HG03103 (cell line): ENCODE results near the gene SCAMP2.

Experiments used
- ATAC-seq: cut with Tn5 transposase; IDR thresholded peaks from one replicate; pipeline ENCODE4 v1.9.1; 2021; ENCODE audit warnings: low read depth; ENCODE audit not compliant: unreplicated experiment

SCAMP2 gene

DNA sequence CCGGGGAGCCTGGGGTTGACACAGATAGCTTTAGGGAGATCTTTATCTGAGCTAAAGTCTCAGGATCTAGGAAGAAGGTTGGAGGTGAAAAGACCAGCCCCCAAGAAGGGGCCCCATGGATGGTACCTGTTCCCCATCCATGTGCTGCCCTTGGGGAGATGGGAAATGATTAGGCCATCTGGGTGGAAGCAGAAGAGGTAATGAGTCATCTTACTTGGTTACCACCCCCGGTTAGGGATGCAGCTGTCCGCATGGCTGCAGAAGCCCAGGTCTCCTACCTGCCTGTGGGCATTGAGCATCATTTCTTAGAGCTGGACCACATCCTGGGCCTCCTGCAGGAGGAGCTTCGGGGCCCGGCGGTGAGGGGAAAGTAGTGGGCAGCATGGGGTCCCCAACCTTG, 49.8 kb downstream of the SCAMP2 start:
- no peak for ATAC-seq

DNA sequence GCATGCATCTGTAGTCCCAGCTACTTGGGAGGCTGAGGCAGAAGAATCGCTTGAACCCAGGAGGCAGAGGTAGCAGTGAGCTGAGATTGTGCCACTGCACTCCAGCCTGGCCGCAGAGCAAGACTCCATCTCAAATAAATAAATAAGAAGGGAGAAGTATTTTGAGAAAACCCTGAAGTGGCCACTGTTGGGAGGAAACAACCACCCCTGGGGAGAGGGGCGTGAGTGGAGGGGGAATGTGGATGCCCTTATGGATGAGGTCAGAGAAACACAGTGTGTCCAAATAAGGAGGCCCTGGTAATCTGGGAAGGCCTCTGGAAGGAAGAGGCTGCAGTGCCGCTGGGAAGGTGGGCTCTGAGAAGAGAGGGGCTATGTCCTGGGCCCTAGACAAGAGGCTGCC, 50.9 kb downstream of the SCAMP2 start:
- no peak for ATAC-seq

DNA sequence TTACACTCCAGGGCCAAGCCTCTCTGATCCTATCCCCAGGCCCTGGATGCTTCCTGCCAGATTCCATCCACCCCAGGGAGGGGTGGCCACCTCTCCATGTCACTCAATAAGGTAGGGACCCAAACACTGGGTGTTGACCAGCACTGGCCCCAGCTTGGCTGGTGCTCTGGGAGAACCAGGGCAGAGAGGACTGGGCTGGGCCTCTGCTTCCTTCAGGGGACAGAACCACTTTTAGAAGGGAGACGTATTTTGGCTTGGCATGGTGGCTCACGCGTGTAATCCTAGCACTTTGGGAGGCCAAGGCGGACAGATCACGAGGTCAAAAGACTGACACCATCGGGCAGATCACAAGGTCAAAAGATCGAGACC, 51.4 kb downstream of the SCAMP2 start:
- no peak for ATAC-seq

- ATAC-seq, result peak; percentile 63
These were observed 51.9 kb downstream of the SCAMP2 start for GRCh38 chr15:74821091-74821789.

GRCh38 chr15:74820056-74820455, 53.1 kb downstream of the SCAMP2 start:
- no peak for ATAC-seq

DNA sequence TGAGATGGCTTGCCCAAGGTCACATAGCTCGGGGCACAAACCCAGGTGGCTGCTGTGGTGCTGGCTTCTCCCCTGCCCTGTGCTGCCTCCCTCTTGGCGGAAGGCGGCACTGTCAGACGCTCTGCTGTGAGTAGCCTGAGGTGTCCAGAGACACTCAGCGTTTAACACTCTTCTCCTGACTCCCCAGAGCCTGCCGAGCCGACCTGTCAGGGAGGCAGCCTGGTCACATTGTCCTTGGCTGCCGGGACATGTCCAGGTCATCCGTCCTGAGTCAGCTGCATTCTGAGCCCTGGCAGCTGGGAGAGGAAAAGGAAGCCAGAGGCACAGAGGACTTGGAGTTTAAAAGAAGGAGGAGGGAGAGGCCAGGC, 55.8 kb downstream of the SCAMP2 start:
- ATAC-seq, result no peak

GRCh38 chr15:74816624-74817369, 56.4 kb downstream of the SCAMP2 start:
- ATAC-seq, result no peak

- ATAC-seq, result no peak
These were observed 57.2 kb downstream of the SCAMP2 start for GRCh38 chr15:74815961-74816360.

- no peak for ATAC-seq
These were observed 57.8 kb downstream of the SCAMP2 start for GRCh38 chr15:74815121-74815934.

DNA sequence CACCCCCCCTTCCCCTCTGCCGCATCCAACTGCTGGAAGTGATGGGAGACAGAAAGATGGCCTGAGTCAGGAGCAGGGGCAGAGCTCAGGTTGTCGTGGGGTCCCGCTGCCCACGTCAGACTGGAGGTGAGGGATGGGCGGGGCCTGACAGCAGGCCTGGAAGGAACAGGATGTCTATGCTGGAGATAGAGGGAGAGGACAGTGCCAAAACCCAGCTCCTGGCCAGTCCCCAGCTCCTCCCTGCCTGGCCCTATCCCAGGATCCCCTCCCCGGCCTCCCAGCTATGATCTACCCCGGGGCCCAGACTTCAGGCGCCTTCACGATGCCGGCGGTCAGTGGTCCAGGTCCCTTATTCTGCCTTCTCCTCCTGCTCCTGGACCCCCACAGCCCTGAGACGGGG, 60.6 kb downstream of the SCAMP2 start, which contains the start of gene LMAN1L:
Gene LMAN1L, plus strand, starts transcription at position 303 of the 400 bp plus-strand sequence. Its CDS starts 20 bp downstream, at position 323.
- no peak for ATAC-seq

GRCh38 chr15:74809956-74810355, 63.2 kb downstream of the SCAMP2 start:
- no peak for ATAC-seq

- ATAC-seq, result no peak
These were observed 63.9 kb downstream of the SCAMP2 start for GRCh38 chr15:74809242-74809641.

DNA sequence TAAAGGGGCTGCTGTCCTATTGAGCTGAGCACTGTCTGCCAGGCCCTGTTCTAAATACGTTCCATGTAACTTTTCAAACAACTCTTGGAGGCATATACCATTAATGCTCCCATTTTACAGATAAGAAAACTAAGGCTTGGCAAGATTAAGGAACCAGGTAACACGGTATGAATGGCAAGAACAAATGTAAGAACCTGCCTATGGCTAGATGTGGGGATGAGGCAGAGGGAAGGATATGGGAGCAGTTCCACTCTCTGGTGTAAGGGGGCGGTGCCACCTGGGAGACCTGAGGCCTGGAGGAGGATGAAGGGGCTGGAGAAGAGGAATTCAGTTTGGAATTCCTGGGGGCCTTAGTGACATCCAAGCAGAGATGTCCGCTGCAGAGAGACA, 64.3 kb downstream of the SCAMP2 start:
- ATAC-seq, result no peak

GRCh38 chr15:74808078-74808839, 64.9 kb downstream of the SCAMP2 start:
- ATAC-seq, result no peak

GRCh38 chr15:74807282-74807681, 65.9 kb downstream of the SCAMP2 start:
- no peak for ATAC-seq

- no peak for ATAC-seq
These were observed 68.2 kb downstream of the SCAMP2 start for GRCh38 chr15:74804935-74805334.

GRCh38 chr15:74802862-74803447, 70.2 kb downstream of the SCAMP2 start:
- no peak for ATAC-seq

GRCh38 chr15:74802290-74802689, 70.9 kb downstream of the SCAMP2 start:
- ATAC-seq, result no peak

DNA sequence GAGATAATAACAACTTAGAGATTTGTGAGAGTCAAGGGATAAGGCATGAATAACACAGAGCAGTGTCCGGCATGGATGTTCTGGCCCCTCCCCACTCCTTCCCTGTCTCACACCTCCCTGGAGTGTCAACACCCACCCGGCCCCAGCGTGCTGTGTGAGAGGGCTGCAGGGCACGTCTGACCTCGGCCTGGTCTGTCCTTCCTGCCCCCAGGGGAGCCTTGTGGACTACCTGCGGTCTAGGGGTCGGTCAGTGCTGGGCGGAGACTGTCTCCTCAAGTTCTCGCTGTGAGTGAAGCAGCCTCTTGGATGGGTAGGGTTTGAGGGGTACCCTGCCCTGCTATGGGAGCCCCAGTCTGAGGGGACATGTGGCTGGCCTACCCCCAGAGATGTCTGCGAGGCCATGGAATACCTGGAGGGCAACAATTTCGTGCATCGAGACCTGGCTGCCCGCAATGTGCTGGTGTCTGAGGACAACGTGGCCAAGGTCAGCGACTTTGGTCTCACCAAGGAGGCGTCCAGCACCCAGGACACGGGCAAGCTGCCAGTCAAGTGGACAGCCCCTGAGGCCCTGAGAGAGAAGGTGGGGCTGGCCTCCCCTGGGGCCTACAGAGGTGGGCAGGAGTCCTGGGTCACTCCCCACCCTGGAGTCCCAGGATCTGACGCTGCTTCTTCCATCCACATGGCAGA, 71.7 kb downstream of the SCAMP2 start:
- ATAC-seq, result no peak
